Left hindlimb (tissue), 1 donor: ENCODE results near the gene DNAH3.
"Not testable (repeated sequence)": the region's sequence is repeated elsewhere in the genome, so short reads cannot be mapped to it uniquely, and the experiment has no call there.

Source experiments
- DNase-seq: peaks from one replicate; pipeline ENCODE4 v3.0.0-alpha.2; 2018

Gene DNAH3

GRCh38 chr16:20937736-20938135 is 212.9 kb downstream of the DNAH3 start:
- DNase-seq, result no peak

DNA sequence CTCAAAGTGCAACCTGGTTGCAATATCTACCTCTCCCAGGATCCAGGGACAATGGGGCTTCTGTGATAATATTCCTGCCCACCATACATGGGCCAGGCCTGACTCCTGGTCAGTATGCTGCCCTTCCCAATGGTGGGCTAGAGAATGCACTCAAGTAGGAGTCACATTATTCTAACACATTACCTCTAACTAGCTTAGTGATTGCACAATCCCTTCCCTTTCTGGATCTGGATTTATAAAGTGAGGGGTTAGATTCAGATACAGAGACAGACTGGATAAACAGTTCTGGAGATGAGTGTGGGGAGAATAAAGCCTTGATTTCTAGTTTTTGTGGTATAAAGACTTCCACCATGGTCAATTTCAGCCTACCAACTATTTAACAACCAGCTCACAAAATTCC is 217.1 kb downstream of the DNAH3 start:
- no peak for DNase-seq

DNA sequence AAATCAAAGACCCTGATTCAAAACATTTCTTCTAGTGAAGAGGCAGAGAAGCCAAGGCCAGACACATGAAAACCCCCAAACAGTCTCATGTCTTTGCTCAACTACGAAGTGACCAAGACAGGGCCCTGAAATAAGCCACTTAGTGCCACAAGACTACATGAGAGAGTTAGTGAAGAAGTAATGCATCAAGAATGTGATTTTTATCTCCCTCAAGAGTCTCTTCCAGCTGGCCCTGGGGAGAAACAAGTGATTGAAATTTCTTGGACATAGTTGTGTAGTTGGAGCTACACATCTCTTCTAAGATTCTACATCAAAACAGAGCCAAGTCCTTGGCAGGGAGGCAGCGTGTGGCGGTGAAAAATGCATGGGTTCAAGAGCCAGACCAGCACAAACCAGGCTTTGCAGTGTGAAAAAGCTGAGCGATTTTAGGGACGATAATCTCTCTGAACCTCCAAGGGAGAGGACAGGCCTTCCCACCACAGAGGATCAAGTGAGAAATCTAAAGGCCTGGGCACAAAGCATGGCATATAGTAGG is 219.5 kb downstream of the DNAH3 start:
- no peak for DNase-seq

DNA sequence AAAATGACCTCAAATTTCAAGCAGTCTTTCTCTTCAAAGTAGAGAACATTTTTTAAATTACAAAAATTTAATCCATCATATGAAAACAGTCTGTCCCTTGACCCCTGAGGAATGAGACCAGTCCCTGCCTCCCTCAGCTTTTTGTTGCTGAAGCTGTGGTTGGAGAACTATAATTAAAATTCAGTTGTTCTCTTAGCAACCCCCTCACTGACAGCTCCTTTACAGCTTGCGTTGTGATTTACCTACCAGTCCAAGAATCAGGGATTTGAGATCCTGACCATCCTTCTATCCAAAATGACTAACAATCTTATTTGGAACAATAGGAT is 220.3 kb downstream of the DNAH3 start:
- DNase-seq, result no peak

- DNase-seq, result not testable (repeated sequence)
Measured at GRCh38 chr16:20929676-20930364, 220.8 kb downstream of the DNAH3 start.

DNA sequence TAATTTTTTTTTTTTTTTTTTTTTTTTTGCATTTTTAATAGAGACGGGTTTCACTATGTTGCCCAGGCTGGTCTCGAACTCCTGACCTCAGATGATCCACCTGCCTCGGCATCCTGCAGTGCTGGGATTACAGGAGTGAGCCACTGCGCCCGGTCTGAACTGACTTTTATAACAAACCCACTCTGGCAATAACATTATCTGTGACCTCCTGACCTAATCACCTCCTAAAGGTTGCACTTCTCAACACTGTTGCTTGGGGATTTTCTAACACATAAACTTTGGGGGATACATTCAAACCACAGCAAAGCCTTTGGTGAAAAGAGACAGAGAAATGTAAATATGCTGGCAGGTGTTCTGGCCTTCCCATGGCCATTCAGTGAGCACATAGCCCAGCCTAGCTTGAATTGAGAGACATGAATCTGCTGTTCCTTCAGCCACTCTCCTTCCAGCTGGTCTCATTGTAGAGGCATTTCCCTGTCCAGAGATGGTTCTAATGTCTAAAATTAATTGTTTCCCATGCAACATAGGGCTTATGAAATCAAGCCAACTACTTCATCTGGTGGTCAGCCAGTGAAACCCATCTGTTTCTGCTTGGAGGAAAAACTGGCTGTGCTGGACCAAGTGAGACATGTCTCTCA is 221.8 kb downstream of the DNAH3 start:
- no peak for DNase-seq

- DNase-seq, result no peak
Measured at GRCh38 chr16:20925751-20926150, 224.9 kb downstream of the DNAH3 start.

DNA sequence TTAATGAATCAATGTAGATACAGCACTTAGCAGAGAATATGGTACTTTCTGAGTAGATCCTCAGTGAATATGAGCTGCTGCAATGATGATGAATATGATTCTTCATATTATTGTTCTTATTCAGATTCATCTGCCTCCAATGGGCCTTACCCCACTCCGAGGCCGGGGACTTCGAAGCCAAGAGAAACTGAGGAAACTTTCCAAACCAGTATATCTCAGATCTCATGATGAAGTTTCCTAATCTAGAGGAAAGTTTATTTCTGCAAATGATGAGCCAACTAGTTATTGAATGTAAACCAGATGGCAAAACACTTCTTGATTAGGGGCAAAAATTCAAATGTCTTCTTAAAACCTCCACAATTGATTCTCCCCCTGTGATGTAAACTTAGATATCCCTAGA is 226.8 kb downstream of the DNAH3 start:
- DNase-seq, result no peak

DNA sequence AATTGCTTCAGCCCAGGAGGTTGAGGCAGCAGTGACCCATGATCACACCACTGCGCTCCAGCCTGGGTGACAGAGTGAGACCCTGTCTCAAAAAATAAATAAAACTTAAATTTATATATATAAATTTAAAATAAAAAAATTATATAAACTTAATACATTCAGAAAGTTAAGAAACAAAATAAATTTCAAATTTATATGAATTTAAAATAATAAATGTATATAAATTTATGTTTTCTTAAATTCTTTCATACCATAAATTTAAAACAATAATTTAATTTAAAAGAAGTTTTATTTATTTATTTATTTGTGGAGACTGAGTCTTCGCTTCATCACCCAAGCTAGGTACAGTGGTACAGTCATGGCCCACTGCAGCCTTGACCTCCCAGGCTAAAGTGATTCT is 229.8 kb downstream of the DNAH3 start:
- DNase-seq, result no peak

DNA sequence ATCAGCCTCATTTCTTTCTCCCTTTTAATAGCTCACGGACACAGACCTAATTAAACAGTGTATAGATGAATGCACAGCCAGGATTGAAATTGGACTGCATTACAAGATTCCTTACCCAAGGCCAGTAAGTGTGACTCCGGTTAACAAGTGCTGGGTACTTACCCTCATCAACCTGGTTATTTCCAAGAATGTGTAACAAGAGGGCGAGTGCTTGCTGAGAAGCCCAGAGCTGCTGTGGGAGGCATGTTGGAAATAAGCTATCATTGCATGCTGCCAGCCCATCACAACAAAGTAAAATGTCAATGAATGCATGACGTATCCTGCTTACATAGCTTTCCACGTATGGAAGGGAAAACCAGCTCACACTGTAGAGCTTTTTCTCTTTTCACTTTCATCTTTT is 230.6 kb downstream of the DNAH3 start:
- no peak for DNase-seq

GRCh38 chr16:20918486-20919239 is 232.0 kb downstream of the DNAH3 start:
- peak; percentile 36 for DNase-seq

- no peak for DNase-seq
Measured at GRCh38 chr16:20916942-20917341, 233.7 kb downstream of the DNAH3 start.

GRCh38 chr16:20916289-20916688 is 234.4 kb downstream of the DNAH3 start:
- DNase-seq, result no peak

GRCh38 chr16:20911361-20911760 is 239.3 kb downstream of the DNAH3 start:
- no peak for DNase-seq

- no peak for DNase-seq
Measured at GRCh38 chr16:20910781-20911321, 239.8 kb downstream of the DNAH3 start.

GRCh38 chr16:20906341-20907255 is 244.0 kb downstream of the DNAH3 start:
- peak; percentile 46 for DNase-seq

DNA sequence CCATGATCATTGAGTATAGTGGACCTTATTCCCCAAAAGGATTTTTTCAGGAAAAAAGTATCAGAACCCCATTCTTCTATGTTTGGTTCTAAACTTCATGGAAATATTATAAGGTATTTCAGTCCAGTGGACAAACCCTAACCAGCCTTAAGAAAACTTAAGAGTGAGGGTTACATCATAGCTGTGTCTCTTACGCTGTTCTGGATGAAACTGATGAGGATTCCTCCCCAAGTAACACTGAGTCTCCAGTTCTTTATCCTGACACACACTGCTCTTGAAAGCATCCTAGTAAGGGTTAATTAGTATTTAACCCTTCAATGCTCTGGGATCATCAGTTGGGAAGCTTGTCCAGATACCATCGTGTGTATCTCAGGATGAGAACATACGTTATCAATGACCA is 245.1 kb downstream of the DNAH3 start:
- no peak for DNase-seq

- DNase-seq, result peak; percentile 58
Measured at GRCh38 chr16:20904507-20905081, 246.1 kb downstream of the DNAH3 start.

- DNase-seq, result no peak
Measured at GRCh38 chr16:20903899-20904506, 246.6 kb downstream of the DNAH3 start.

GRCh38 chr16:20903116-20903898 is 247.3 kb downstream of the DNAH3 start:
- no peak for DNase-seq

- no peak for DNase-seq
Measured at GRCh38 chr16:20902426-20902825, 248.2 kb downstream of the DNAH3 start.
